HG02885 (cell line): ENCODE data around the gene ZDHHC8.
A peak's percentile ranks its signal among the peaks of the same experiment; 100 is the strongest.

ENCODE experiments used
- ATAC-seq: cut with Tn5 transposase; IDR thresholded peaks from one replicate; pipeline ENCODE4 v1.9.1; 2021; ENCODE audit warnings: mild to moderate bottlenecking; ENCODE audit not compliant: unreplicated experiment, poor library complexity

ZDHHC8 gene

DNA sequence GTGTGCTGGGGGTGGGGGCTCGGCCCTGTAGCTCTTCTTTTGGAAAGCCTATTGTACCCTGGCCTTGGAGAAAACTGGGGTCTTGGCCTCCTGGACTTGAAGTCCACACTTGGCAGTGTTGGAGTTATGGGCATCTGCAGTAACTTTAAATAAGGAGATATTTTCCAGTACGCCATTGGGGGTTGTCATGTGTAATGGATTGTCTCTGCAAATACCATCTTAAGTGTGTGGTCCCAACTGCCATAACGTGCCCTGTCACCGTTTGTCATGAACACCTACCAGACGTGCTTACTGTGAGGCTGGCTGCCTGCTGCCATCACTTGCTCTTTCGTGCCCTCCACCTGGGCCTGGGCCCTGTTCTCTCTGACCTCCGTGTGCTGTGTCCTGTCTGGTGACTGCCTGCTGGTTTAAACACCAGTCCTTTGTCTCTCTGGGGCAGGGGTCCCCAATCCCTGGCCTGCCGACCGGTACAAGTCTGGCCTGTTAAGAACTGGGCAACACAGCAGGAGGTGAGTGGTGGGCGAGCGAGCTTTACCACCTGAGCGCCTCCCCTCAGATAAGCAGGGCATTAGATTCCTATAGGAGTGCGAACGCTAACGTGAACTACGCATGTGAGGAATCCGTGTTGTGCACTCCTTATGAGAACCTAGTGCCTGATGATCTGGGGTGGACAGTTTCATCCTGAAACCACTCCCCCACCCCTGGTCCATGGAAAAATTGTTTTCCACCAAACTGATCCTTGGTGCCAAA is 3.6 kb upstream of the ZDHHC8 start:
- ATAC-seq: no peak

DNA sequence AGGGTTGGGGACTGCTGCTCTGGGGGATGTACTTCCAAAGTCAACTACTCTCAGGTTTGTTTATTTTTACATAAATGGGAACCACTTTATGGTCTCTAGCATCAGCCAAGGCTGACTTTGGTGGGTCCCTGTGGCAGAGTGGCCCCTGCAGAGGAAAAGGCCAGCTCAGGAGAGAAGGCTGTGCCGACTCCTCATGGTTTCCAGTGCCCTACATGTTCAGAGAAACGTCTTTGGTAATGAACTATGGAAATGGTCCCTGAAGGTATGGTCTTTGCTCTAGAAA is 3.0 kb upstream of the ZDHHC8 start:
- no peak for ATAC-seq

DNA sequence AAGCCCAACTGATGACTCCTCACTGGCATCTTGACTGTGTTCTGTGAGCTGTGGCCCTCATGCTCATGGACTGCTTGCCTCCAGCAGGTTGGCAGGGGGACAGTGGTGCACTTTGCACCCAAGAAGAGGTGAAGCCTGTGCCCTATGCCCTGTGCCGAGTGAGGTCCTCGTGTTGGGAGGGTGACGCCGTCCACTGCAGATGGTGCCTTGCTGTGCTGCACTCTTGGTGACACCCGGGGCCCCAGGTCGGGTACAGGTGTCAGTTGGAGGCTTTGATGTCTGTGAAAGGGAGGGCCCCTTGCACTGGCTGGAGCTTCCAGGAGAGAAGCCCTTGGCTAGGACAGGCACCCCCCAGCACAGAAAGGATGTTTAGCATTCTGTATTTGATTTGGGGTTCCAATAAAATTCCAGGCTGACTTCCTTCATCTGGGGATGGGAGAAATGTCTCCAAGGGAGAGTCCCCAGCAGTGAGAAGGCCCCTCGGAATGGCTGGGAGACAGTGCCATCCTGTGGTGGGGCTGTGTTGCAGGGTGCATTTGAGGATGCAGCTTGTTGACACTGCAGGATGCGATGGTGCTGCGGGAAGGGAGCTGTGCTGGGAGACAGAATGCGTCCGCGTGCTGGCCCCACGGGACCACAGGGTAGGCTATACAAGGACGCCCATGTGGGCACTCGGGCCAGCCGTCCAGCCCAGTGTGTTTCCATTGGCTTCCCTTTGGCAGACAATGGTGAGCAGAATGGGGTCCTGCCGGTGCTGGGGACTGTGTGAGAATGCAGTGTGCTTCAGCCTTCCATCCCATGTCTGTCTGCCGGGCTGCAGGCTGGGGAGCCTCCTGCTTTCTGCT is 2.5 kb upstream of the ZDHHC8 start:
- ATAC-seq: no peak

DNA sequence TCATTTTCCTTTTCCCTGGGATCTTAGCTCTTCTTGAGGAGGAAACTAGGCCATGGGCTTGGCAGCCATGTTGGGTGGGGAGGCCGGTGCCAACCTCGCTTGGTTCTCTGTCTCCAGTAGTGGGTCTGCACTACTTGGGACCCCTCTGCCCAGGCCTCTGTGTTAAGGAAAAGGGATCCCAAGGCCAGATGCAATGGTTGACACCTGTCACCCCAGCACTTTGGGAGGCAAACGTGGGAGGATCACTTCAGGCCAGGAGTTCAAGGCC is 1.9 kb upstream of the ZDHHC8 start:
- no peak for ATAC-seq

DNA sequence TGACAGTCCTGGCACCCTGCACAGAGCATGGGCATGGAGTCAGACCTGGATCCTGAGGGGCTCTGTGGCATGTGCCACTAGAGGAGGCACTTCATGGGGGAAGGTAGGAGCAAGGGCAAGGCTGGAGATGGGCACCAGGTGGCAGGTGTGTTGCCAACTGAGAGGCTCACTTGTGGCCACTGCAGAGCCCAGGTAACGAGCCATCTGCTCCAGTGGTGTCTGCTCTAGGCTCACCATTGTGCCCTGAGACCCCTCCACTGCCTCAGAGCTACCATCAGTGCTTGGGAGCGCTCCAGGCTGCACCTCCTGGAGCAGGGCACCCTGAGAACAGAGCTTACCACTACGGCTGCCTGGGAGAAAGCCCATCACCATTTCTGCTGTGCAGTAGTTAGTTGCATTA is 1.3 kb upstream of the ZDHHC8 start:
- ATAC-seq: no peak

DNA sequence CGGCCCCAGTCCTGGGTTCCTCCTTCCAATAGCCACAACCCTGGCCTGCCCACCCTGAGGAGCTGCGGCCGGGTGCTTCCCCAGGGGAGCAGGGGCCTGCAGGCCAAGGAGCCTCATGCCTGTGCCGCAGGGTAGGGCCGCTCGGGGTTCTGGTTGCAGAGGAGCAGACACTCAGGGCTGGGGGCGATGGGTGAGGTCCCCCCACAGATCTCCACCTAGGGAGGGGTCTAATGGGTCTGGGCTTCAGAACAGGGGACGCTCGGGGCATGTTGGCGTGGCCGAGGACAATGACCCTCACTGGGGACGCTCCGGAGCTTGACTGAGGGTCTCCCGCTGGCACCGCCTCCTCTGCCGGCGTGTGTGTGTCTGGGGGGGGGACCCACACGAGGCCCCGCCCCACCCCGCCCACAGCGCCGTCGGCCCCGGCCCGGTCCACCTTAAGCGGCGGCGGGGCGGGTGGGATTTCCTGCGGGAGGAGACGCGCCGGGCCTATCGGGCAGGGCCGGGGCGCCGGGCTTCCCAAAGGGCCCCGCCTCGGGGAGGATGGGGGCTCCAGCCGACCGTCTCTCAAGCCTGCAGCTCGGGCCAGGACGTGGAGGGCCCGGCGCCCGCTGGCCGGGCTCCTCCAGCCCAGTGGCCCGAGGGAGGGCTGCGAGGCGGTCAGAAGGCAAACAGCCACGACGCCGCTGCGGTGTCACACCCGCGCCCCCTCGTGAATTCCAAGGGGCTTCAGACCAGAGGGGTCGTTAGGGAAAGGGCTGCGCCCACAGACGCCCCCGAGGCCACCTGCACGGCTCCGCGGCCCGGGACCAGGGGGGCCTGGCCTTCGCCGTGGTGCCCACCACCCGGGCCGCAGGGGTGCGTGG is 640 bp upstream of the ZDHHC8 start:
- ATAC-seq: peak; percentile 66

DNA sequence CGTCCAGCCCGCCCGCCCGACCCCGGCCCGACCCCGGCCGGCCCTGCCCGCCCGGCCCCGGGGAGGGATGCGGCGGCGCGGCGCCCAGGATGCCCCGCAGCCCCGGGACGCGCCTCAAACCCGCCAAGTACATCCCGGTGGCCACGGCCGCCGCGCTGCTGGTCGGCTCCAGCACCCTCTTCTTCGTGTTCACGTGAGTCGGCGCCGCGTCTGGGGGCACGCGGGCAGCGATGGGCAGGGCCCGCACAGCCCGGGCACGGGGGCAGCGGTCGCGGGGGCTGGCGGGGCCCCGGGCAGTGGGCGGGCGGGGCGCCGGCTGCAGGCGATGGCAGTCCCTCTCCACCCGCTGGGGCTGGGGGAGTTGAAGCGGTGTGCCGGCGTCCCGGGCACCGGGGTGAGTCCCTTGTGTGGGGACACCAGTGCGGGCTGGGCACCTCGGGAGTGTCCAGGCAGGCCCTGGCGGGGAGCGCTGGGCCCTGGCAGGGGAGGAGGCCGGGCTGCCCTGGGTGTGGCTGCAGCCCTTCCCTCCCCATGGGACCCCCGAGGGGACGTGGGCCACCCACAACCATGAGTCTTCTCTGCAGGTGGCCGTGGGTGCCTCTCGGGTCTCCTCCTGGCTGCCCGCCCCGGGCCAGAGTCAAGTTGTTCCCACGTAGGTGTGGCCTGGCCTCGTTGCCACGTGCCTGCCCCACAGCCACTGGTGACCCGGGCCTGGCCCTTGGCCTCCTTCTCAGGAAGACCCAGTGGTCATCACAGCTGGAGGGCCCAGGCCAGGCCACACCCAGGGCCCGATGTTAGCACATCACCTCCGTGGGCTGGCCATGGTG is 468 bp downstream of the ZDHHC8 start:
- ATAC-seq: peak; percentile 7

DNA sequence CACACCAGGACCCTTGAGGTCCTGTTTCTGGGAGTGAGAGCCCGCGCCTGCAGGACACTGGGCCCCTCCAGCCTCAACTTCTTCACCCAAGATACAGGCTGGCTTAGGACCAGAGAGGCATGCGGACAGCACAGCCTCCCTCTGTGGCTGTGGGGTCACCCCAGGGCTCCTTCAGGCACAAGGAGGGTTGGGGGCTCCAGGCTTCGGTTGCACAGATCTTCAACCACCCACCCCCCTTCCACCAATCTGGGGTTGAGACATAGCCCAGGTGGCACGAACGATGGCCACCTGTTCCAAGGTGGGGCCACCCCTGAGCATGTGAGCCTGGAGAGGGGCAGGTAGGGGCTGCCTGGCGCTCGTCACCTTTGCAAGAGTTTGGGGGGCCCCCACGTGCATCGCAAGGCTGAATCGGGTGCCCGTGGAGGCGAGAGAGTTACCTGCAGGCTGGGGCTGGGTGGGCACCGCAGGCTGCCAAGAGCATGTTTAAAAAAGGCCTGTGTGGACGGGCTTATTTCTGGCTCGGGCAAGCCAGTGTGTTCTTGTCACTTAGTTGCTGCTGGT is 1.2 kb downstream of the ZDHHC8 start:
- ATAC-seq: no peak

DNA sequence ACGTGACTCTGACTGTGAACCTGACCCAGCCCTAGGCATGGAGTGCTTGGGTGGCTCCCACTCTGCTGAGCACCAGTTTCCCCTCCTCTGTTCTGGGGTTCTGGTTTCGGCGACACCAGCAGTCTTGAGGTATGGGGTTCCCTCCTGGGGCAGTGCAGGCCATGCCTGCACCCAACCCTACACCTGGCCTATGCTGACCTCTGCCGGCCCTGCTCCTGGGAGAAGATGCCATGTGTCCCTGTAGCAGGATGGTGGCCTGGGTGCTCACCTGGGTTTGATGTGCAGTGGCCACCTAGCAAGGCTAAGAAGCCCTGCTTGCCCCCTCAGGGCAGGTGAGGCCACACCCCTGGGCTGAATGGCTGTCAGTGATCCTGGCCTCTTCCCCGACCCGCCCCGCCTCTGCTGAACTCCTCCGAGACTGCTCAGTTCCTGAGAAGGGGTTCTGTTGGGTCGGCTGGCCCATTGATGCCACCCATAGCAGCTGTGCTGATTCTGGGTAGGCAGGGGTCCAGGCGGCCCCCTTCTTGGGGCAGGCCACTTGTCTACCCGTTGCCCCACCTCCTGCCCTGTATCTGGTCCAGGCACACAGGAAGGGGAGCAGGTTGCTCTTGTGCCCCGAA is 2.4 kb downstream of the ZDHHC8 start:
- ATAC-seq: no peak

DNA sequence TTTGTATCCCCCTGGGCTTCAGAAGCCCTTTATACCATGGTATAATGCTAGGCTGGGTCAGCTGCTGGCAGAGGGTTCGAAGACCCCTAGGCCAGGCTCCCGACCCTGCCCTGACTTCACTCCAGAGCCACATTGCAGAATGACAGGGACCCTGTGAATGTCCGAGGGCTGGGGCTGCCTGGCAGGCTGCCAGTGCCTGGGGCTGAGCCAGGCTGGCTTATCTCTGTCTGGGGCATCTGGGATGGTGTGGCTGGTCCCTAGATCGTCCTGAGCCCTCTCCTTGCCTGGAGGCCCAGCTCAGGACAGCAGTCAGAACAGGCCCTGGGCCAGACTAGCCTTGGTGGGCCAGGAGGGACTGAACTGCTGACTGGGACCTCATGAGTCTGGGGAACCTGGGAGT is 3.7 kb downstream of the ZDHHC8 start:
- no peak for ATAC-seq

DNA sequence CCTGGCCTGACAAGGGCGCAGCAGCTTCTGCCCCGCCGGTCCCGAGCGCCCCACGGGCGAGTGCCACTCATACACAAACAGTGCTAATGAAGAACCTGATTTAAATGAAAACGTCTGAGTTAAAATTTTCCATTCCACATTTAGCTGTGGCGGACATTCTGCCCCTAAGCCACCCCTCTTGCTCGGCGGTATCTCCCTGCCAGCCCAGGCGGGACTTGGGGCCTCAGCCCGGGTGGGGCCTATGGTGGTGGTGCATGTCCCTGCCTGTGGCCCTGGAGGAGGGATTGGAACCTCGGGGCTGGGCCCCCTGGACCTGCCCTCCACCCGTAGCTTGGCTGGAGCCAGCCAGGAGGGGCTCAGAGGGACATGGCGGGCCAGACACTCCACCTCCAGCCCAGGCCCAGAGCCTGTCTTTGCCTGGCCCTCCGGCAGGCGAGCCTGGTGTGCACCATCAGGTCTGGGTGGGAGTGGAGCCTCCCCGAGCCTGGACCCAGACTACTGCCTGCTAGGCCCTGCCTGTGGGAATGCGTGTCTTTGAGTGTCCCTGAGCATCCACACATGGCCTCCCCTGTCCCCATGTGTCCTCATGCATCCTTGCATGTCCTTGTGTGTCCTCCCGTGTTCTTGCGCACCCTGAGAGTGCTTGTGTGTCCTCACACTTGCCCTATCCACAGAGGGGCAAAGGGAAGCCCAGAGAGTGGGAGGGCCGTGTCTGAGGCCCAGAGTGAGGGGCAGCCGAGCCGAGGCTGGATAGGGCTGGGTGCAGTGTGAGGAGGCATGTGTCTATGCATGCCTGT is 4.4 kb downstream of the ZDHHC8 start:
- no peak for ATAC-seq

DNA sequence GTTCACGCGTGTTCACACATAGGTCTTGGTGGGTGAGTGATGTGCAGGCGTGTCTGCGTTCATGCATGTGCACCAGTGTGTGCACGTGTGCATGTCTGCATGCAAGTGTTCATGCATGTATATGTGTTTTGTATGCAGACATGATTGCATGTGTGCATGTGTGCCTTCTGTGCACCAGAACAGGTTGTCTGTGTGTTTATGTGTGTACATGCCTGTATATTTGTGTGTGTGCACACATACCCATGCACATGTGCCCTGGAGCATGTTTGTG is 4.9 kb downstream of the ZDHHC8 start:
- no peak for ATAC-seq

DNA sequence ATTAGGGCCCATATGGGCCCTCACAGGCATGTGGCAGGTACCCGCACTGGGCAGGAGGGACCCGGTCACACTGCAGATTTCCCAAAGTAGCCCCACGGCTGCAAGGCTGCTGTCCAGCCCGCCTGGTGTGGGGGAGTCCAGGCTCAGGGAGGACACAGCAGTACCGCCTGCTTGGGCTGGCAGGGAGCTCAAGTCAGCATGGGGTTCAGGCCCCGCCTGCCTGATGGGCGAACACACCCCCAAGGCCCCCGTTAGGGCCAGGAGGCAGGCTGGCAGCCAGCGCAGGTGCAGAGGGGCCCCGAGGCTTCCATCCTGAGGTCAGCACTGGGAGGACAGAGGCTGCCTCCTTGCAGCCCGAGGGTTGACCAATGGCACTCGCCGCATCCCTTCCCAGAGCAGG is 5.5 kb downstream of the ZDHHC8 start:
- no peak for ATAC-seq

DNA sequence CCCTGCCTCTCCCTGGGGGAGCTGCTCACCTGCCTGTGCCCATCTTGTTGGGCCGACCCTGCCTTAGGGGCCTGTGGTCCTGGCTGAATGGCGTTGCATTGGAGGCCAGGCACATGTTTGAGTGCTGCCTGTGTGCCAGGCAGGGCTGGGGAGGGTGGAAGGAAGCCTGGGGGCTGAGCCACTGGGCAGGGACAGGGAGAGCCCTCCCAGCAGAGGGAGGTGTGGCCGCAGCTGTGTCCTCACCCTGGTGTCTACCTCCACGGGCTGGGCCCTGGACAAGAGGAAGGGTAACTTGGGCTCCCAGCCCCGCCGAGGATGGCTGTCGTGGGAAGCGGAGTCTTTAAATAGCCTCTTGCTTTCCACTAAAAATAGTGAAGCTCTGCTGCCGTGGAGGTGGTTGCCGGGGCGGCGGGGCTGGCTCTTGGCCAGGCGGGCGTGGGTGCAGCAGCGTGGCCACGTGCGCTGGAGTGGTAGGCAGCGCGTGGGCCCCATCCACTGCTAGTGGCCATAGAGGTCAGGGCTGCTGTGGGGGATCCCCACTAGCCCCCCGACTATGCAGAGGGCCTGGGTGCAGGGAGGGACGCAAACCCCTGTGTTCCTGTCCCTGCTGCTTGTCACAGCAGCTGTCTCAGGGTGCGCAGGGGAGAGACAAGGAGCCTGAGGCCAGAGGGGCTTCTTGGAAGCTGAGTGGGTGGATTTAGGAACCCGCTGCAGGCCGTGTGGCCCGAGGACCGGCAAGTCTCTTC is 6.2 kb downstream of the ZDHHC8 start:
- ATAC-seq: no peak

DNA sequence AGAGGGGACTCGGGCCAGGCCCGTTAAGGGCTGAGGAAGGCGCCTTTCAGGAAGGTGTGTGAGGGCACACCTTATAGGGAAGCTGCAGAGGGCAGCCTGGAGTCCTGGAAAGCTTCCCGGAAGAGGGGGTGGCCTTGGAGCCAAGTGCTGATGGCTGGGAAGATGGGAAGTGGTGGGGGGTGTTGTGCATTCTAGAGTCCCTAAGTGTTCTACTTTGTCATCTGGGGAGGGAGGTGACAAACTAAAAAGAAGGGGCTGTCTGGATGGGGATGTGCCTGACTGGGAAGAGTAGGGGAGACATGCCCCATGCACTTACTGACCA is 6.8 kb downstream of the ZDHHC8 start:
- ATAC-seq: no peak

DNA sequence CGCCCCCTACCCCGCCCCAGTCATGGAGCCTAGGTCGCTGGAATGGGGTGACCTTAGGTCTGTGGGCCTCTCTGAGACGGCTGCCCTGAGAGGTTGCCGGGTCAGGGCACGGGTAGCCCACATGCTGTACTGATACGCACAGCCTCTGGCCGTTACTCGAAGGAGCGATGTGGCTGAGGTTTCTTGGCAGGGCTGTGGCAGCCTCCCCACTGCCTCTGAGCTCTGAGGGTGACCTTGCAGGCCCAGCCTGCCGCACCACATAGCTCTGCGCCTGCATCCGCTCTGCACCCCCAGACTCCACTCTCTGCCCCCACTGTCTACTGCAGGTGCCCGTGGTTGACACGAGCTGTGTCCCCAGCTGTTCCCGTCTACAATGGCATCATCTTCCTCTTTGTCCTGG is 7.3 kb downstream of the ZDHHC8 start:
- ATAC-seq: no peak

DNA sequence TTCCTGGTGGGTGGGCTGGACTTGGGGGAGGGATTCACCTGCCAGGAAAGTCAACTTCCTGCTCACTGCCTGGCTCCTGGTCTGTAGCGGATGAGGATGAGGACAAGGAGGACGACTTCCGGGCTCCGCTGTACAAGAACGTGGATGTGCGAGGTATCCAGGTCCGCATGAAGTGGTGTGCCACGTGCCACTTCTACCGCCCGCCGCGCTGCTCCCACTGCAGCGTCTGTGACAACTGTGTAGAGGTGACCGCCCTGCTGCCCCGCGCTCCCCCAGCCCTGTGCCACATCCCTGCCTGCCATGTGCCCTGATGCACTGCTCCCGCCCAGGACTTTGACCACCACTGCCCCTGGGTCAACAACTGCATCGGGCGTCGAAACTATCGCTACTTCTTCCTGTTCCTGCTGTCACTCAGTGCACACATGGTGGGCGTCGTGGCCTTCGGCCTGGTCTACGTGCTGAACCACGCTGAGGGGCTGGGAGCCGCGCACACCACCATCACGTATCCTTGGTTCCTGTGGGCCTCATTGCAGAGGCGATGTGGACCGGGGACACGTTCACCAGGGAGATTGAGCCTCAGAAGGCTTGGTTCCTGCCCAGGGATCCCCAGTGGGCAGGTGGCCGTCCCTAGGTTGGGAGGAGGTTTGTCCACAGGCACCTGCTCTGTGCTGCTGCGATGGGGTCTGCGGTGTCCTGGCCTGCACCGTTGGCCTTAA is 7.9 kb downstream of the ZDHHC8 start:
- no peak for ATAC-seq

DNA sequence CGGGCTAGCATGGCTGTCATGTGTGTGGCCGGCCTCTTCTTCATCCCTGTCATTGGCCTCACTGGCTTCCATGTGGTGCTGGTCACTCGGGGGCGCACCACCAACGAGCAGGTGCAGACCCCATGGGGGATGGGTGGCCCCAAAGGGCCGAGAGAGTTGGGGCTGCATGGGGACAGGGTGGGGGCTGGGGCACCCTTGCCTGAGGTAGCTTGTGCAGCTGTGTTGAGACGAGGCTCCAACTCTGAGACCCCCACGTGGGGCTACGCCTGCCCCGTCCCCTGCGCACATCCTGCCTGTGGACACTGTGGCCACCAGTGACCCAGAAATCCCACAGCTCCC is 8.5 kb downstream of the ZDHHC8 start:
- no peak for ATAC-seq
